Measurements from ENCODE around the gene CLIP4. TPM values are rescaled to one million over a fixed set of nuclear protein-coding genes. Genes with fewer than 3 reads are reported as not detected.

Gene CLIP4
- total RNA-seq, 1 experiment from 2014 or later = 19.6 TPM

DNA sequence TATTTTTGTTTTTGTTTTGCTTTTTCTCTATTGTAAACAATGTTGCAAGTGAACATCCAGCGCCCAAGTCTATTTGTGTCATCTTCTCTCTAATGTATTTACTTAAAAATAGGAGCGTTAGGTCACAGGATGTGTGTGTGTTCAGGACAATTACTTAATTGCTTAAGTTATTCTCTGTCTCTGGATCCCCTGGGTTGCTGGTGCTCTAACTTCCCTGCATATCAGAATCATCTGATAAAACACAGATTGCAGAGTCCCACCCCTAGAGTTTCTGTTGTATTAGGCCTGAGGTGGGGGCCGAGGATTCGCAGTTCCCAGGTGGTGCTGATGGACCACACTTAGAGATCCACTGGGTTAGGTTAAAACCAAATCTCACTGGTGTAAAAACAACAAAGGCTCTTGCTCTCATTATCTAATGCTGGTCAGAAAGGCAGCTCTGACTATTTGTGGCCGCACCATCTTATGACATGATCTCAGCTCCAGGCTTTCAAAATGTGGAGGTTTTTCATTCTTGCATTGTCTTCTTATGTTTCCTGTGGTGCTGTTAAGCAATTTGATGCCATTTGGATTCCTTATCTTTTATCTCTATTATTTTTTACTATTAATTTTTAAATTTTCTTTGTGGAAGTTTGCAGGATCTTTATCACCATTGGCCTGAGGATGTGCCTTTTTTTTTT lies 87.7 kb downstream of the CLIP4 start:
- H3K4me3 ChIP-seq = no peak overlapping the region
- no peak for DNase-seq
- H3K27ac ChIP-seq = no peak overlapping the region
- no peaks in the 10 kb centered on the region for H3K9me3 ChIP-seq (replicated peaks)
- H3K36me3 ChIP-seq = peaks cover 21% of the 10 kb centered on the region
- no peaks in the 10 kb centered on the region for H3K27me3 ChIP-seq
- H3K4me1 ChIP-seq = no peaks in the 10 kb centered on the region

DNA sequence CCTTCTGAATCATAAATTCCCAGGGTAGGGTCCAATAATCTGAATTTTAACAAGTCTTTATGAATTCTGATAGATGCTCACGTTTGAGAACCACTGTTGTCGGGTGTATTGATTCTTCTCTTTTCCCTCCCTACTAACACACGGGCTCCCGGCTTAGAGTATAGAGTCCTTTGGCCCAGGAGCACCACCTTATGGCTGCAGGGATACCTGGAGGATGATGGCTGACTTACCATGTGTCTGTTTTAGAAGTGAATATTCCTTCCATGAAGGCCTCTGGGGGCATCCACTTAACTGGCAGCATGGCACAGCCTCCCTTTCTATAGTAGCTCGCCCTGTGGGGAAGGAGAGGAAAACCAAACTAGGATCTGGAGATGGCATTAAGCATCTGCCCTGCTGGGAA lies 91.7 kb downstream of the CLIP4 start:
- Histone ChIP-seq H3K9me3 (replicated peaks) (no peaks in the 10 kb centered on the region), H3K27me3 (no peaks in the 10 kb centered on the region), H3K36me3 (peaks cover 30% of the 10 kb centered on the region), H3K27ac (no peak overlapping the region), H3K4me3 (no peak overlapping the region), H3K4me1 (no peaks in the 10 kb centered on the region)
- DNase-seq = no peak

DNA sequence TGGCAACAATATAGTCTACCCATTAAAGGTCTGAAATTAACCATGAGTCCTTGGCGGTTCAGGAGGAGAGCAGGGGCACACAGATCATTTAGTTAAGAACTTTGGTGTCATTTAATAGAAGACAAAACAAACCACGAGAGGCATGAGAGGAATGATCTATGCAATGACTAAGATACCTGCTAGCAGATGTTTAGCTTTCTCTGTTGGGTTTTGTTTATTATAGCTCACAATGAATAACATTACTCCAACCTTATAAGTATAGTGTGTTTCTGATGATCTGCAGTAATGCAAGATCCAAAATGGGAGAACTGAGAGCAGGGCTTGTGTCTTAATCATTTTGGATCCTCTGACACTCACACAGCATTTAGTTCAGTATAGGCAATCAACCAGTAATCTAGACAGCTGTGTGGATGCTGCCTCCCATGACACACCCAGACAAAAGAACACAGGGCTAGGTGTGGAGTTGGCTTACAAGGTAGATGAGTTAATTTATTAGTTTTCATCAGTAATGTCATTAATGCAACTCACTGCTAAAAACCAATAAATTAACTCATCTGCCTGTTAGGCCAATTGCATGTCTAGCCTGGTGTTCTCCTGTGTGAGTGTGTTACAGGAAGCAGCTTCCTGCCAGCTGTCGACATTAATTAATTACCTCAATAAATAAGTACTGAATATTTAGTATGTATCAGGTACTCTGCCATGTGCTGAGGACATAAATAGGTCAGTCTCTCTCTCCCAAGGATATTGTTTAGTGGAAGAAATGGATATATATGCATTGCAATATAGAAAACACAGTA lies 92.3 kb downstream of the CLIP4 start:
- no peaks in the 10 kb centered on the region for H3K9me3 ChIP-seq (replicated peaks)
- no peak overlapping the region for H3K27ac ChIP-seq
- H3K4me3 ChIP-seq = no peak overlapping the region
- H3K4me1 ChIP-seq = no peaks in the 10 kb centered on the region
- peaks cover 30% of the 10 kb centered on the region for H3K36me3 ChIP-seq
- no peaks in the 10 kb centered on the region for H3K27me3 ChIP-seq
- no peak for DNase-seq

DNA sequence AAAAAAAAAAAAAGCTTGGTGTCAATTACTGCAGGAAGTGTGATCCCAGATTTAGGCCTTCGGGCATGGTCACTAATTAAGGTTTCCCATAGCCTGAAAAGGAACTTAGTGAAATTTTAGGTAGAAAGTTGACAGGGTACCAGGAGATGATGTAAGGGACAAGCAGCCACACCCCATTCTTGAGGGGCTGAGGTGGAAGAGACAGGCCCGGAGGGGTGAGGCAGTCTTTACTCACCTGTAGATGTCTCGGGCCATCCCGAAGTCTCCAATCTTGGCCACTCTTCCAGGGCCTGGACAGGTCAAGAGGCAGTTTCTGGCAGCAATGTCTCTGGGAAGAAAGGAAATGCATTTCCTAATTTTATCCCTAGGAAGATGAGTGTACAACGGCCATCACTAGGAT lies 94.3 kb downstream of the CLIP4 start:
- Histone ChIP-seq H3K4me1 (no peaks in the 10 kb centered on the region; the same call in 1 of the 2 replicates), H3K27ac (no peak overlapping the region), H3K9me3 (replicated peaks) (no peaks in the 10 kb centered on the region), H3K4me3 (no peak overlapping the region), H3K27me3 (no peaks in the 10 kb centered on the region), H3K36me3 (peaks cover 26% of the 10 kb centered on the region)
- no peak for DNase-seq

DNA sequence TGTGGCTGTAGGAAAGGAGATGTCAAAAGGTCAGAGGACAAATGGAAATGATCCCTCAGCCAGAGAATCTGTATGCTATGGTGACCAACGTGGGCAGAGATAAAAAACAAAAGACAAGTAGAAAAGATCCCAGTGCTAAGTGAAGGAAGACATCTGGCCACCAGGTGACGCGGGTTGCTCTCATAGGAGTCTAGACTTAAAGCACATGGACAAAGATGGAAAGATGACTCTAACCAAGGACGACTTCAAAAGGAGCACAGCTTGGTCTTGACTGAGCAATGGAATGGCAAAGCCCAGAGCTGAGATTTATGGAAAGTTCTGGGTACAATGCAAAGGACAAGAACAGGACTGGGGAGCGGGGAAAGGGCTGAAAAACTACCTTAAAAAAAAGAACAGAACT lies 96.8 kb downstream of the CLIP4 start:
- Histone ChIP-seq H3K9me3 (replicated peaks) (no peaks in the 10 kb centered on the region), H3K27me3 (no peaks in the 10 kb centered on the region), H3K36me3 (peaks cover 9% of the 10 kb centered on the region; the same call in 1 of the 2 replicates), H3K4me3 (no peak overlapping the region), H3K27ac (no peak overlapping the region), H3K4me1 (peaks cover 3% of the 10 kb centered on the region; the same call in 1 of the 2 replicates)
- DNase-seq = no peak

DNA sequence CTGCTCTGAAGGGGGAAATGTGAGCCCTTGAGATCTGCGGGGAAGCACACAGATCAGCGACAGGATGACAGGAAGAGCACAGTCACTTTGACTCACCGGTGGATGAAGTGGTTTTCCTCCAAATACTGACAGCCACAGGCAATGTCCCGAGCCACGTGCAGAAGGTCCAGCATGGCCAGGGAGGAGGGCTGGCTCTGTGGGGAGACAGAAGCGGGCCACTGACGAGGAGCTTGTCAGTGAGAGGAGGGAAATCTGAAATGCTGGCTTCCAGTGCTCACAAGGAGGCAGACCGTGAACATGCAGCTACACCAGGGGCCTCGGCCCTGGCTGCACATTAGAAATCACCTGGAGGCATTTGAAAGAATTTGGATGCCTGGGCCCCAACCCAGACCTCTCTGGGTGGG lies 98.7 kb downstream of the CLIP4 start:
- H3K36me3 ChIP-seq = peaks cover 6% of the 10 kb centered on the region; the same call in 1 of the 2 replicates
- peak in 1 of 2 experiments; percentile 40 for DNase-seq
- H3K27me3 ChIP-seq = no peaks in the 10 kb centered on the region
- H3K4me3 ChIP-seq = no peak overlapping the region
- H3K27ac ChIP-seq = no peak overlapping the region
- peaks cover 3% of the 10 kb centered on the region; the same call in 1 of the 2 replicates for H3K4me1 ChIP-seq
- no peaks in the 10 kb centered on the region for H3K9me3 ChIP-seq (replicated peaks)

DNA sequence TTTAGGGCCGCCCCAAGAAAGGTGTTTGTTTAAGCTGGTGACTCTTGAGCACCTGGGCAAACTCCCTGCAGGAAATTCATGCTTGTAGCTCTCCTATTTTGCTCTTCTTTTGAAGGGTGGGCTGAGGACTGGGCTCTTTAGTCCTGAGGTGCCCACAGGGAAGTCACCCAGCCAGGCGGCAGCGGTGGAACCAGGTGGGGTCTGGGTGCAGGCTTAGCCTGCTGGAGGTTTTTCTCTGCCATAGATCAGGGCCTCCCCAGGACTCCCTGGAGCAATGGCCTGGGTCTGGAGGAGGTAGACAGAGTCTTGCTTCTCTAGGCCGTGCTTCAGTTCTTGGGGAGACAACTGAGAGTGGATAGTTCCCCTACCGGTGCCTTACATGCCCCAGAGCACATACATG lies 99.9 kb downstream of the CLIP4 start:
- Histone ChIP-seq H3K4me1 (peaks cover 3% of the 10 kb centered on the region; the same call in 1 of the 2 replicates), H3K4me3 (no peak overlapping the region), H3K27me3 (no peaks in the 10 kb centered on the region), H3K36me3 (peaks cover 9% of the 10 kb centered on the region; the same call in 1 of the 2 replicates), H3K27ac (no peak overlapping the region), H3K9me3 (replicated peaks) (no peaks in the 10 kb centered on the region)
- no peak for DNase-seq

DNA sequence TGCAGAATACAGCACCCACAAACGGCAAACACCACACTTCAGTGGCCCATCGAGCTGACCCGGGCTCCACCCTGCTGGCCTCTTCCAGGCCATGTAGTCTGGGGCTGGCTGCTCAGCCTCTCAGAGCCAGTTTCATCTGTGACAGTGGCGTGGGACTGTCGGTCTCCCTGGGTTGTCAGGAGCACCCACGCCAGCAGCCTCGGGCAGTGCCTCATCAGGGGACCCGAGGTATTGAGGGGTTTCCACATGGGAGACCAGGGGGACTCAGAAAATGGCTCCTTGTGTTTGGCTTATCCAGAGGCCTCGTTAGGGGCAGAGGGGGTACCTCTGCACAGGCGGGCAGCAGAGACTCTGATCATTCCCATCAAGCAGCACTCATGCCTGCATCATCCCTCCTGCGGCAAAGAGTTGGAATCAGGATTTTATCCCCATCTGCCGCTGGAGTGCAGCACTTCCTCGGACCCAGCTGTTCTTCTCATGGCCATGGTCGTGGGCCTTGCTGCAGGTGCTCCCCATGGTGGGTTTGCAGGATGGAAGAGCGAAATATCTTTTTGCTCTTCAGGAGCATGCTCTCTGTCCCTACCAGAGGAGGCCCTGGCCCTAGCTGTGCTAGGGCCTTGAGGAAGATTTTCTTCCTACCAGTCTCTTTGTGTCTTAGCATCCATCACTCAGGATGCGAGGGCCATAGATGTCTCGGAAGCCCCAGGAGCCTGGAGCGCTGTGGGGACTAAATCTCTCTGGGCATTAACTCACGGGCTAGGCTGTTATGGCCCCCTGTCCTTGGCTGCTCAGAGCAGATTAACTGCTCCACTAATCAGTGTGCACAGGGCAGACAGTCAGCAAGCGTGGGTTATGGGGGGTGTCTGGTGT lies 100.8 kb downstream of the CLIP4 start:
- Histone ChIP-seq H3K9me3 (replicated peaks) (no peaks in the 10 kb centered on the region), H3K36me3 (peaks cover 18% of the 10 kb centered on the region), H3K27ac (no peak overlapping the region), H3K4me1 (peaks cover 3% of the 10 kb centered on the region; the same call in 1 of the 2 replicates), H3K27me3 (no peaks in the 10 kb centered on the region), H3K4me3 (no peak overlapping the region)
- no peak for DNase-seq

DNA sequence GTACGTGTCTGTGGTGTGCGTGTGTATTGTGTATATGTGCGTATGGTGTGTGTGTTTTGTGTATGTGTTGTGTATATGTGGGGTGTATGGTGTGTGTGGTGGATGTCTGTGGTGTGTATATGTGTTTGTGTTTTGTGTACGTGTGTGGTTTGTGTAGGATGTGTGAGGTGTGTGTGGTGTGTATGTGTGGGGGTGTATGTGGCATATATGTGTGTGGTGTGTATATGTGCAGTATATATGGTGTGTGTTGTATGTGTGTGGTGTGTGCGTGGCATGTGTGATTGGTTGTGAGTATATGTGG lies 101.3 kb downstream of the CLIP4 start:
- H3K36me3 ChIP-seq = peaks cover 24% of the 10 kb centered on the region
- H3K4me3 ChIP-seq = no peak overlapping the region
- no peaks in the 10 kb centered on the region for H3K9me3 ChIP-seq (replicated peaks)
- peaks cover 3% of the 10 kb centered on the region; the same call in 1 of the 2 replicates for H3K4me1 ChIP-seq
- DNase-seq = no peak
- no peaks in the 10 kb centered on the region for H3K27me3 ChIP-seq
- H3K27ac ChIP-seq = no peak overlapping the region

DNA sequence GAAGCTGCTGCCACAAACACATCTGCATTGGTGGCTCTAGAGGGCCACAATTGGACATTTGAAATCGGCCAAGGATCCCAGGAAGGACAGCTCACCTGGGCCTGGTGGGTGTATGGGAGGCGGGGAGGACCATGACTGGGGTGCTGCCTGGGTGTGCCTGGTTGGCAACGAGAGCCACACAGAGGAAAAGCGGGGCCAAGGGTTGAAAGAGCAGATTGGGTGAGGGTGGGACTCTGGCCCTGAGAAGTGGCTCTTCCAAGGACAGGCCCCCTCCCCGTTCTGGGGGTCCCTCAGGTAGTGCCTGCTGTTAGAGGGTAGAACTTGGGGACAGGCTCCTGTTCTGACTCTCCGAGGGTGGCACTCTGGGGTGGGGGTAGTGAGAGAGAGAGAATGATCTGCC lies 102.9 kb downstream of the CLIP4 start:
- Histone ChIP-seq H3K36me3 (peaks cover 30% of the 10 kb centered on the region), H3K4me1 (peaks cover 3% of the 10 kb centered on the region; the same call in 1 of the 2 replicates), H3K27me3 (no peaks in the 10 kb centered on the region), H3K27ac (no peak overlapping the region), H3K4me3 (no peak overlapping the region), H3K9me3 (replicated peaks) (no peaks in the 10 kb centered on the region)
- no peak for DNase-seq

DNA sequence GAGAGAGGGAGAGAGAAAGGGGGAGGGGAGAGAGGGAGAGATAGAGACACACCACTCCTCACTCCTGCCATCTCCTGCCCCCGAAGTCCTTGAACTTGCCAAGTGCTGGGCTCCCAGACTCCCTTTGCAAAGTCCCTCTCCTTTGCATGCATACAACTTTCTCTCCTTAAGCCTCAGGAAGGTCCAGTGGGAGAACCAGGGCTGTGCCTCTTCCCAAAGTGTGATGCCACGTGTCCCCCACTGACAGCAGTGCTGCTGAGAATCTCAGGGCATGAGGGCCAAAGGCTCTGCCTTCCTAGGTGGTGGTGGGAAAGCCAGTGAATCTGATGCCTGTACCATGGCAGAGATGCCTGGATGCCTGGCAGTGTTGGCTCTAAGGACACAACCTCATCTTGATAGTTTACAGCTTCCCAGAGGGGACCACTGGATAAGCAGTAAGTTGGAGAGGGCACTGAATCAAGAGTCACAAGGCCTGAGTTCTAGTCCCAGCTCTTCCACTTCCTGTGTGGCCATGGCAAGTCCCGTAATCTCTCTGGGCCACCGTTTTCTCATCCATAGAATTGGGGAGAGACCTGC lies 103.4 kb downstream of the CLIP4 start:
- Histone ChIP-seq H3K9me3 (replicated peaks) (no peaks in the 10 kb centered on the region), H3K27ac (no peak overlapping the region), H3K4me3 (no peak overlapping the region)

DNA sequence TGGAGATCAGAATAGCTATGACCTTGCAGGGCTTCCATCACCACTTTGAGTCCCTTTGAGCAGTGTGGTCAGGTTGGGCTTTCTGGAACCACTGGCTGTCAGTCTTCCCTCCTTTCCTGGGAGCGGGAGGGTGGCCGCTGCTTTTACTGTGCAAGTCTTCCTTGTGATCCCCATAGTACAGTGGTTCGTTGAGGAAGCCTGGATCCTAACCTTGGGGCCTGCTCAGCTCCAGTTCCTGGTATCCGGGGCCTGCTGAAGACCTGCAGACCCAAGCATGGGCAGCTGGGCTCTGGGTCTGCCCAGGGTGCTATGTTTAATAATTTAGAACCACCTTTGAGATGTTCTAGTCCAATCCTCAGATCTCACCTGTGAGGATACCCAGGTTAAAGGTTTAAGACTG lies 104.2 kb downstream of the CLIP4 start:
- no peak for DNase-seq
- Histone ChIP-seq H3K27ac (no peak overlapping the region), H3K36me3 (peaks cover 30% of the 10 kb centered on the region), H3K4me3 (no peak overlapping the region), H3K4me1 (peaks cover 16% of the 10 kb centered on the region), H3K27me3 (no peaks in the 10 kb centered on the region), H3K9me3 (replicated peaks) (no peaks in the 10 kb centered on the region)

More for the DNA sequence above, 103.4 kb downstream of the CLIP4 start:
- peaks cover 9% of the 10 kb centered on the region for H3K4me1 ChIP-seq
- H3K27me3 ChIP-seq = no peaks in the 10 kb centered on the region
- no peak for DNase-seq
- peaks cover 30% of the 10 kb centered on the region for H3K36me3 ChIP-seq

DNA sequence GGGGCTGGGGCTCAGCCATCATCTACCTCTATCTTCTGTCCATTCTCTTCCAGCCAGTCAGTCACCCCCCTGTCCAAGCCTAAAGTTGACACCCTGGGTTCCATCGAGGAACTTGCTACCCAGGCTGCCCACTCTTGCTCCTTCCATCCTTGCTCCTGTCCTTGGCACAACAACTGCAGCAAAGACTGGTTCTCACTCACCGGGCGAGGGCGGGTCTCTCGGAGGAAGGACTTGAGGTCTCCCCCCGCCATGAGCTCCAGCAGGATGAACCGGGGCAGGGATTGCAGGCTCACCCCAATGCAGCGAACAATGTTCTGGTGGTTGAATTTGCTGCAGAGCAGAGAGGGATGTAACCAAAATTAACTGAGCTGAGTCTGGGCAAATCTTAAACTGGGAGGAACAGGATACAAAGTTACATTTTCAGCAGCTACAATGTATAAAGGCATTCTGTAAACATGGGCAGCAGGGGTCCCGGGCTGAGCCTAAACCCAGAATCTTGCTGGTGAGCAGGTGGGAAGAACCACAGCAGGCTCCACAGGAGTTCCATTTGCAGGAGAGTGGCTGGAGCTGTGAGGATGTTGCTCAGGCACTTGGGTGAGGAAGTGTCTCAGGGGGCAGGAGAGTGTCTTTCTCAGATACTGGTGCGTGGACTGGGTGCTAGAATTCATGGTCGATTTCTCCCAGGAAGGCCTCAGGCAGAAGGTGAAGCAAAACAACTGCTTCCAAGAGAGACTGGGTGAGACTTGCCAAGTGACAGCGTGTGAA lies 105.5 kb downstream of the CLIP4 start:
- H3K36me3 ChIP-seq = peaks cover 30% of the 10 kb centered on the region
- H3K27me3 ChIP-seq = no peaks in the 10 kb centered on the region
- DNase-seq = no peak
- H3K4me1 ChIP-seq = peaks cover 26% of the 10 kb centered on the region
- H3K4me3 ChIP-seq = no peak overlapping the region
- no peak overlapping the region for H3K27ac ChIP-seq
- no peaks in the 10 kb centered on the region for H3K9me3 ChIP-seq (replicated peaks)
